Measurements from ENCODE around the gene NUP214. TPM values are rescaled to one million over a fixed set of nuclear protein-coding genes. Genes with fewer than 3 reads are reported as not detected.
A peak's percentile ranks its signal among the peaks of the same experiment; 100 is the strongest.
"Not testable (repeated sequence)": the region's sequence is repeated elsewhere in the genome, so short reads cannot be mapped to it uniquely, and the experiment has no call there.

NUP214 gene
- total RNA-seq, 2 donors from 2014 or later: 44.3 to 55.0 TPM

GRCh38 chr9:131239161-131239975 is 114.0 kb downstream of the NUP214 start:
- DNase-seq (ENCODE audit: low spot score): no peak
- no peaks in the 10 kb centered on the region for H3K36me3 ChIP-seq
- no peaks in the 10 kb centered on the region for H3K9me3 ChIP-seq
- no peak for ATAC-seq (ENCODE audit: insufficient number of reproducible peaks, low FRiP score, low read depth)
- H3K4me3 ChIP-seq: no peak overlapping the region
- H3K27ac ChIP-seq: no peak overlapping the region
- H3K4me1 ChIP-seq (ENCODE audit: control insufficient read depth in 1 of 2, low read depth in 2 of 2): peaks cover 8 to 20% of the 10 kb centered on the region in 2 donors
- no peak for TF ChIP-seq CTCF (IDR thresholded peaks at IDR 0.05)
- H3K27me3 ChIP-seq (replicated peaks; ENCODE audit: insufficient read depth): no peaks in the 10 kb centered on the region

DNA sequence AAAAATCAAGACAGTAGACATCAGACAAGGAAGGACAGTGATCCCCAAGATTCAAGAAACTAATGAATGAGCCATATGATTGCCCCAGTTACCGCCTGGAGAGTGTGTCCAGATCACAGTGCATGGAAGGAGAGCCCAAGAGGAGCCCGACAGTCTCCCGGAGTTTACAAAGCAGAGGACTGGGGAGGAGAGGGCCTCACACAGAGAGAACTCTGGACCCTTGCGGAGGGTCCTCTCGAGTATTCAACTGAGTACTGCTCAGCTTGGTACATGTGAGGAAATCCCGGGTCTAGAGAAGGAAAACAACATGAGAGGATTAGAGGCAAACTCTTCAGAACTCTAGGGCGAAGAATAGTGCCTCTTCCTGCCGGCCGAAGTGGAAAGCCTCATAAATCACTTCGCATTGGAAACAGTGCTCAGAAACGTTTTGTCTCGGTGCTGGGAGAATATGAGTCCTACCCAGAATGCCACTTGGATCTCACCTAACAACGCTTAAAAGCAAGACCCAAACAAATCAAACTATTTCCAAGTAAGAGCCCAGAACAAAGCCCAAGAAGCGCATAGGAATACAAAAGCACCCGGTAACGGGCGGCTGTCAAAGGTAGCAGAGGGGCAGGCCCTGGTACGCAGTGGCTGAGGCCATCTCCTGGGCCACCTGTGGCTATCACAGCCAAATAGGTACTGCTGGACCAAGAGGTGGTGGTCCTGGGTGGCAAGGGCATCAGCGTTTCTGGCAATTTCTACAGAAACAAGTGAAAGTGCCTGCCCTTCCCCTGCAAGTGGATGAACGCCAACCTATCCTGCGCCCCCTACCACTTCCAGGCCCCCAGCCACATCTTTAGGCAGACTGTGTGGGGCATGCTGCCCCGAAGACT is 114.9 kb downstream of the NUP214 start:
- H3K9me3 ChIP-seq: no peaks in the 10 kb centered on the region
- DNase-seq (ENCODE audit: low spot score) (no peak), ATAC-seq (ENCODE audit: insufficient number of reproducible peaks, low FRiP score, low read depth) (no peak)
- no peak overlapping the region for H3K4me3 ChIP-seq
- peaks cover 8 to 20% of the 10 kb centered on the region in 2 donors for H3K4me1 ChIP-seq (ENCODE audit: control insufficient read depth in 1 of 2, low read depth in 2 of 2)
- no peak overlapping the region for H3K27ac ChIP-seq
- no peaks in the 10 kb centered on the region for H3K36me3 ChIP-seq
- TF ChIP-seq CTCF (IDR thresholded peaks at IDR 0.05): no peak
- no peaks in the 10 kb centered on the region for H3K27me3 ChIP-seq (replicated peaks; ENCODE audit: insufficient read depth)

- H3K27ac ChIP-seq; H3K36me3 ChIP-seq; H3K4me3 ChIP-seq; ATAC-seq (ENCODE audit: insufficient number of reproducible peaks, low FRiP score, low read depth); DNase-seq (ENCODE audit: low spot score); H3K9me3 ChIP-seq; H3K4me1 ChIP-seq (ENCODE audit: control insufficient read depth in 1 of 2, low read depth in 2 of 2); H3K27me3 ChIP-seq (replicated peaks; ENCODE audit: insufficient read depth): not testable (repeated sequence)
Measured at GRCh38 chr9:131244331-131244730, 118.9 kb downstream of the NUP214 start.

DNA sequence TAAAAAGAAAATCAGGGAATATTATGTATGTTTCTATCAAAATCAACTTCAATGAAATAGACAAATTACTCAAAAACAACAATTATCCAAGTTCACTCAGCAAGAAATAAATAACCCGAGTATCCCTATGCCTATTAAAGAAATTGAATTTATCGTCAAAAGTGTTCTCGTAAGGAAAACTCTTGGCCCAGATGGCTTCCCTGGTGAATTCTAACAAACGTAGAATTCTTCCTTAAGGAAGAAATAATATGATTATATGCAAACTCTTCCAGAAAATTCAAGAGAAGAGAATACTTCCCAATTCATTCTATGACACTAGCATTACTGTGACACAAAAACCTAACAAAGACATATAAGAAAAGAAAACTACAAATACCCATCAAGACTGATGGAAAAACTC is 121.2 kb downstream of the NUP214 start:
- no peaks in the 10 kb centered on the region for H3K9me3 ChIP-seq
- DNase-seq (ENCODE audit: low spot score): no peak
- H3K4me3 ChIP-seq: no peak overlapping the region
- no peak for TF ChIP-seq CTCF (IDR thresholded peaks at IDR 0.05)
- no peaks in the 10 kb centered on the region for H3K27me3 ChIP-seq (replicated peaks; ENCODE audit: insufficient read depth)
- H3K36me3 ChIP-seq: no peaks in the 10 kb centered on the region
- no peak overlapping the region for H3K27ac ChIP-seq
- no peak for ATAC-seq (ENCODE audit: insufficient number of reproducible peaks, low FRiP score, low read depth)
- H3K4me1 ChIP-seq (ENCODE audit: control insufficient read depth in 1 of 2, low read depth in 2 of 2): no peaks in the 10 kb centered on the region

DNA sequence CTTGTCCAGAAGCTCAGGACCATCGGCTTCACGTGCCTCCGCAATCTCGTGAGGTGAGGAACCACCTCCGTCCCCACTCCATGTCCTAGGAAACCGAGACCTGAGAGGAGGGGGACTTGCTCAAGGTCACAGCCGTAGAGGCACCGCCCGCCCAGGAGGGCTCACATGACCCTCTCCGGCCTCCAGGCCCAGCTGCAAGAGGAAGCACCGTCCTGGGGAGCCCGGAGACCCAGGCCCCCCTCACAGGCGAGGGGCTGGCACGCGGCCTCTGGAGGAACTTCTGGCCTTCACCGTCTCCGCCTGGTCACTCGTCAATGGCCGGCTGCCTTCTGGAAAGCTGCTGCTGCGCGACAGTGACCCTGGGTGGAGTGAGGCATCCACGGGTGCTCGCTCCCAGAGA is 126.7 kb downstream of the NUP214 start:
- Histone ChIP-seq H3K27ac (no peak overlapping the region), H3K4me3 (peak overlapping the region; percentile 51)
- no peak for DNase-seq (ENCODE audit: low spot score)

More for the DNA sequence above, 126.7 kb downstream of the NUP214 start:
- Histone ChIP-seq H3K4me1 (ENCODE audit: control insufficient read depth in 1 of 2, low read depth in 2 of 2) (peaks cover 0 to 6% of the 10 kb centered on the region in 2 donors), H3K36me3 (no peaks in the 10 kb centered on the region), H3K27me3 (replicated peaks; ENCODE audit: insufficient read depth) (no peaks in the 10 kb centered on the region), H3K9me3 (no peaks in the 10 kb centered on the region)
- no peak for ATAC-seq (ENCODE audit: insufficient number of reproducible peaks, low FRiP score, low read depth)
- no peak for TF ChIP-seq CTCF (IDR thresholded peaks at IDR 0.05)

Measured in thoracic aorta (tissue), 2 donors.